ENCODE data around the gene IRAK2.
"Not testable (repeated sequence)": the region's sequence is repeated elsewhere in the genome, so short reads cannot be mapped to it uniquely, and the experiment has no call there.

DNA sequence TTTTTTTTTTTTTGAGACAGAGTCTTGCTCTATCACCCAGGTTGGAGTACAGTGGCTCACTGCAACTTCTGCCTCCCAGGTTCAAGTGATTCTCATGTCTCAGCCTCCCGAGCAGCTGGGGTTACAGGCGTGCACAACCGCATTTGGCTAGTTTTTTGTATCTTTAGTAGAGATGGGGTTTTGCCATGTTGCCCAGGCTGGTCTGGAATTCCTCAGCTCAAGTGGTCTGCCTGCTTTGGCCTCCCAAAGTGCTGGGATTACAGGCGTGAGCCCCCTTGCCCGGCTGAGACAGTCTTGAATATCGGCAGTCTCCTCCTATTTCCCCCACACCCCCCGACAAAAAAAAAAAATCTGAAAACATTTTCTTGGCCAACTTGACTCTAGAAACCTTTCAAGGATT lies 102.2 kb downstream of the IRAK2 start:
- TF ChIP-seq, protein P1, sequence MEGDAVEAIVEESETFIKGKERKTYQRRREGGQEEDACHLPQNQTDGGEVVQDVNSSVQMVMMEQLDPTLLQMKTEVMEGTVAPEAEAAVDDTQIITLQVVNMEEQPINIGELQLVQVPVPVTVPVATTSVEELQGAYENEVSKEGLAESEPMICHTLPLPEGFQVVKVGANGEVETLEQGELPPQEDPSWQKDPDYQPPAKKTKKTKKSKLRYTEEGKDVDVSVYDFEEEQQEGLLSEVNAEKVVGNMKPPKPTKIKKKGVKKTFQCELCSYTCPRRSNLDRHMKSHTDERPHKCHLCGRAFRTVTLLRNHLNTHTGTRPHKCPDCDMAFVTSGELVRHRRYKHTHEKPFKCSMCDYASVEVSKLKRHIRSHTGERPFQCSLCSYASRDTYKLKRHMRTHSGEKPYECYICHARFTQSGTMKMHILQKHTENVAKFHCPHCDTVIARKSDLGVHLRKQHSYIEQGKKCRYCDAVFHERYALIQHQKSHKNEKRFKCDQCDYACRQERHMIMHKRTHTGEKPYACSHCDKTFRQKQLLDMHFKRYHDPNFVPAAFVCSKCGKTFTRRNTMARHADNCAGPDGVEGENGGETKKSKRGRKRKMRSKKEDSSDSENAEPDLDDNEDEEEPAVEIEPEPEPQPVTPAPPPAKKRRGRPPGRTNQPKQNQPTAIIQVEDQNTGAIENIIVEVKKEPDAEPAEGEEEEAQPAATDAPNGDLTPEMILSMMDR (IDR thresholded peaks at IDR 0.05): not testable (repeated sequence)
- not testable (repeated sequence) for TF ChIP-seq EZH2 (IDR thresholded peaks at IDR 0.05)
